GM13976 (cell line): ENCODE results near the gene PGA3.

Source experiments
- DNase-seq: peaks from one replicate; pipeline ENCODE4 v3.0.0; 2012; ENCODE audit warnings: low spot score
- CTCF ChIP-seq: IDR thresholded peaks from 2 replicates; pipeline ENCODE4 v1.5.1; 2012; ENCODE audit warnings: borderline replicate concordance, mild to moderate bottlenecking; ENCODE audit not compliant: insufficient read depth; ENCODE audit errors: extremely low read depth, missing control alignments, control extremely low read depth
- in situ Hi-C: fragments of 300-500 bp; cut with MboI; formaldehyde crosslinking; loops from one replicate; pipeline ENCODE4 v1.12.0; 2022; ENCODE audit warnings: low sequenced_read_pairs, mixed read lengths, inconsistent platforms; ENCODE audit not compliant: unreplicated experiment

The PGA3 gene

GRCh38 chr11:61256710-61257482, 53.6 kb downstream of the PGA3 start:
- in situ Hi-C loops = no loop called here

GRCh38 chr11:61258546-61258945, 55.2 kb downstream of the PGA3 start:
- in situ Hi-C loops = no loop called here
- TF ChIP-seq CTCF = no peak
- no peak for DNase-seq

More at GRCh38 chr11:61256710-61257482, 53.6 kb downstream of the PGA3 start:
- no peak for TF ChIP-seq CTCF
- no peak for DNase-seq

GRCh38 chr11:61259363-61259762, 56.0 kb downstream of the PGA3 start:
- TF ChIP-seq CTCF = no peak
- no peak for DNase-seq
- in situ Hi-C loops = no loop called here
